GM23248 (cell line): Measurements from ENCODE around the gene EMILIN2.

Source experiments
- EZH2 ChIP-seq: fragments of 200-600 bp; sonication (generic); IDR thresholded peaks from 2 replicates; pipeline ENCODE4 v1.6.1; 2018; ENCODE audit warnings: antibody characterized with exemption, mild to moderate bottlenecking; ENCODE audit not compliant: insufficient read depth, poor library complexity, severe bottlenecking
- EZH2phosphoT487 ChIP-seq: fragments of 200-600 bp; sonication (generic); IDR thresholded peaks from 2 replicates; pipeline ENCODE4 v1.6.1; 2018; ENCODE audit warnings: antibody characterized with exemption, moderate library complexity, mild to moderate bottlenecking, low read depth; ENCODE audit not compliant: insufficient read depth

DNA sequence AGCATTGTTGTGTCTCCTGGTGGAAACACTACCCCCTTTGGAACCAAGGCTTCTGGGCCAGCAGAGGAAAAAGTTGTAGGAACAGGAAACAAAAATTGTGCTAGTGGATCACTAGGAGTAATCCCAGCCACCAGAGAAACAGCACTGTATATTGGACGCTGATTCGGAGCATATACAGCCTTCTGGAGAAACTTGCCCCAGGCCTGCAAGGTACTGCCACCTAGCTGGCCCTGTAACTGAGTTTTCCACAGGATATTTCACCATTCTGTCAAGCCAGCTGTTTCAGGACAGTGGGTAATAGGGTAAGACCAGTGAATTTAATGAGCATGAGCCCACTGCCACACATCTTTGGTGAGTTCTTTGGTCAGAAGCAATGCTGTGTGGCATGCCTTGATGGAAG lies 25.1 kb upstream of the EMILIN2 start:
- TF ChIP-seq EZH2phosphoT487 (no peak), EZH2 (no peak)
